C1 segment of cervical spinal cord (tissue), 14 donors: Measurements from ENCODE around the gene NTMT2.

Experiments
- DNase-seq, 14 donors: peaks; one replicate each; lab custom pipeline; 2025; lab: John Stamatoyannopoulos, UW

NTMT2 gene

DNA sequence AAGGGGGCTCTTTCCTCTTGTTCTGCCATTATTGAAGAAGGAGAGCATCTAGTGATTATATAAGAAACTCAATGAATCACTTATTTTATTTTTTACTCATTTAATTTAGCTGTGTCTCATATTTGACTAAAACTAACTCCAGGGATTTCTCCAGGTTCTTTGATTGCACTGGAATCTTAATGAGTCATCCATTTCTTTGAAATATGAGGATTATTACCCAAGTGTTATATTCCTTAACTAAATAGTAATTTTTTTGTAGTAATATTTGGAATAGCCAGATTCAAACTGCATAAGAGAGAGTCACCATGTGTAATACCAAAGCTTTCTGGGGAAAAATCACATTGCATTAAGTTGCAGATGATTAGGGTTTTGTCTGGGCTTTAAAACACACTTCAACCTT, 59.5 kb downstream of the NTMT2 start:
- DNase-seq = no peak

DNA sequence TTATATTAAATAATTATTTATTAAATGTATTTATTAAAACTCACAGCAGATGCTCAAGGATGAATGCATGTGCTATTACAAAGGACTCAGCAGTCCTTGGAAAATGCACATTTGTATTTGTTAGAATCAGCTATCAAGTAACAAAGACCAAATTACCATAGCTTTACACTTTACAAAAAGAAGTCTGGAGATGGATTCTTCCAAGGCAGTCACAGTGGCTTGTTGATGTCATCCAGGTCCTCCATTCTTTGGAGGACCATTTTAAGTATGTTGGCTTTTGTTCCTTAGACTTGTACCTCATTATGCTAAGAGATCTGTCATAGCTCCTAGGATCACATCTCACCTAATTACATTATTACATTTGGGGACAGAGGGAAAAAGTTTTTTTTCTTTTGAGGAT, 63.4 kb downstream of the NTMT2 start:
- DNase-seq = no peak

DNA sequence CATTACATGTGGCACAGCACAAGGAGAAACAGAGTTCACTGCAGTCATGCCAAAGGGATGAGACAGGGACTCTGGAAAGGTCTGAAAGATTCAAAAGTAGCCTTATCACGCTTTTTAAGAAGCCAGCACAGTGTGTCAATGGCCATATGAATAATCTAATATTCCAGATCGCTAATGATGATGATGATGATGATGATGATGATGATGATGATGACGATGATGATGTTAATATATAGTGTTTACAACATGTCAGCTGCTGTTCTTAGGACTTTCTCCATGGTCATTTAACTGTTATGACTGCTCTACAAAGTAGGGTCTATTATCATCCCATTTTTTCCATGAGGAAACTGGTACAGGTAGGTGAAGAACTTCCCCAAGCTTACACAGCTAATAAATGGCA, 64.4 kb downstream of the NTMT2 start:
- DNase-seq = no peak

DNA sequence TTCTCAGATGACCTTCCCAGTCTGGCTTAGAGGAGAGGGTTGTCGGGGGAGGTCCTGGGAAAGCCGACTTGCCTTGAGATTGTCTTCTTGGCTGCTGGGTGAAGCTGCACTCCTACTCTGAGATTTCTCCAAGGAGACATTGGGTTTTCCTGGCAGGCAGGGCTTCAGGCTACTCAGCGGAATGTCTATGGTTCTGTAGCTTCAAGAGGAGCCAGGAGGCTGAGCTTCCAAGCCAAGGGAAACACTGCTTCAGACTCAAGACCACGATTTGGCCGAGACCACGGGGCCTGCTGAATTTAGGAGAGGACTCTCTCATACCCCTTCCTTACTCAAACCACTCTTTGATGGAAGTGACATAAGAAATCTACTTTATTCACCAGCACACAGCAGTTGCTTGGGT, 67.8 kb downstream of the NTMT2 start:
- DNase-seq = no peak

DNA sequence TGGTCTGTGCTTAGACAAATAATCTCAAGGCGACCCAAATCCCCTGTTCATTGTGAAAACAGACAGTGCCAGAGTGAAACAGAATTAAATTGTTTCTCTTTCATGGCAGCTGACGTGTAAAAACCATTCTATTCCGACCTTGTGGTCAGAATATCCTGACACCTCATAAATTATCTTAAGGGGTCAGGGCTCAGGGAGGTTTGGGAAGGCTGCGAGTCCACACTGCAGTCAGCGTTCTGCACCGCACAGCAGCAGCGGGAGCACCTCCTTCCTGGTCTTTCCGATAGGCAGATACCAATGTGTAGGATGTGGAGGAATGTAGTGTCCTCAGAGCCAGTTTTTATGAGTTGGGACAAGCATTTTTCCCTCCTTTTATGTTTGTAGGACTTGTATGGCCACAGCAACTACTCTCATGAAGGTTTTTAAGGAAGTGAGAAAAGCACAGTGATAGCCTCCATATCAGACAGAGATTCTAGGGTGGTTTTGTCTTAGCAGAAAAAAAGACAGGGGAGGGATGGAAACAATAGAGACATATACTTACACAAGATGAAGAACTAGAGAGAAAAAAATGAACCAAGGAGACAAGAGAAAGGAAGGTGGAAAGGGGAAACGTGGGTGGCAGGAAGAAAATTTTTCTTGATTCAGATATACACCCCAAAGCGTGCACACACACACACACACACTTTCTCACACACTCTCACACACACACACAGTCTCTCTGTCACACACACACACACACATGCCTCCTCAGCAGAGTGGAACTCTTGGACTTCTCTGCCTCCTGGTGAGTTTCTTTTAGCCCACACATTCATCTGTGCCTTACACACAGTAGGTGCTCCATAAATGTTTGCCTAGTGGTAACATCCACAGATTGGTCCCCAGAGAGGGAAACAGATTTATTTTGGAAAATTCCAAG, 68.6 kb downstream of the NTMT2 start:
- no peak for DNase-seq

DNA sequence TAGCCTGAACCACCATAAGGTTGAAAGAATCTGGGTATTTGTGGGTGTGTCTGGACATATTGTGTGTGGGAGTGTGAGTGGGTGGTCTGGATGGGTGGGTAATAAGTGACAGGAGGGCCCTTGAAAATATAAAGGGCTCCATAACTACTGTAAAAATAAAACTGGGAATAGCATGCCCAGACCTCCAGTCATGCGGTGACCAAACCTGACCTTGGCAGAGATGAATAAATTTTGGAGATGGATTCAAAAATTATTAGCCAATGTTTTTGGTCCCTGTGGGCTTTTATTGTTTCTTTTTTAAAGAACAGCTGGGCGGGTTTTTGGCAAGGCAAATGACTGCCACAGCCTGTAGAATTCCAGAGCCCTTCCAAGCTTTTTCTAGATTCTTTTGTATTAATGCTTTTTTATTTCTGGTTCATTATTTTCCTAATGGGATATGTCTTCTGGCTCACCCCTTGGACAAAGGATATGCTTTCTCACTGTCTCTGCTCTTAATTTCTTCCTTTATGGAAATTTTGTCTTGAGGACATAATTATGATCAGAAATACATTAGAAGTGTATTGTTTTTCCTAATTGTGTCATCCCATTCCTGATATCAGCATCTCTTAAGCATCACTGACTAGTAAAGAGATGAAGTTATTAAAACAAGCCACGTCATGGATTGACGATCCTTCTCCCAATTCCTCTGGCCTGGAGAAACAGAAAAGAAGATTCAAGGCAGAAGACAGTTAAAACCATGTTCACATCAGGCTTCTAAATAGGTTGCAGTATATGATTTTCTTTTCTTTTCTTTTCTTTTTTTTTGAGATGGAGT, 69.5 kb downstream of the NTMT2 start:
- DNase-seq = no peak

DNA sequence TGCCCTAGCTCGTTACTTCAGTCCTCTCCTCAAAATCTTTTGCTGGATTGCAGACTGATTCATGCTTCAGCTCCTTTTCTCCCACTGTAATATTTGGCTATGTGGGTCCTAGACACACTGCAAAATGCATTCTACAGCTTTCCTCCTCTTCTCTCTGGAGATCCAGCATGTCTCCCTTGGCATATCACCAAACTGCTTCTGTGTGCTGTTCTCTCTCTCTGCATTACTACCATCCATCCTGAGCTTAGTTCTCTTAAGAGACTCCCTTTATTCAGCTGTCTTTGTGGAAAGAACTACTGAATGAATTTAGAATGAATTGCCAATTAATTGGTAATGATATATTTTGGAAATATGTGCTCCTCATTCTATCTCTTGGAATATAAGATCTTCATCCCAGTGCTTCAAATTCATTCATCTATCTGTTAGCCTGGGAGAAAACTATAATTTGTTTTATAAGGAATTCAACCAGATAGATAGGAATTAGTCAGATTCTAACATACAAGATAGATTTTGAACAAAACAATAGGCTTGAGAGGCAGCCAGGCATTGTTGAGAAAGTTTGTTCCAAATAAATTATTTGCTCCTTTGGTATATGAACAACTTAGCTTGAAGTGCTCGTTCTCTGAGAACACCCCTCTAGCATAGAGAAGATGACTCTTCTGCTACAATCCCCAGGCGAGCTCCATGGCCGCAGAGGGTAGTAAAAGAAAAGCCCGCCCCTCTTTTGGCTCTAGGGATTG, 71.9 kb downstream of the NTMT2 start:
- no peak for DNase-seq

DNA sequence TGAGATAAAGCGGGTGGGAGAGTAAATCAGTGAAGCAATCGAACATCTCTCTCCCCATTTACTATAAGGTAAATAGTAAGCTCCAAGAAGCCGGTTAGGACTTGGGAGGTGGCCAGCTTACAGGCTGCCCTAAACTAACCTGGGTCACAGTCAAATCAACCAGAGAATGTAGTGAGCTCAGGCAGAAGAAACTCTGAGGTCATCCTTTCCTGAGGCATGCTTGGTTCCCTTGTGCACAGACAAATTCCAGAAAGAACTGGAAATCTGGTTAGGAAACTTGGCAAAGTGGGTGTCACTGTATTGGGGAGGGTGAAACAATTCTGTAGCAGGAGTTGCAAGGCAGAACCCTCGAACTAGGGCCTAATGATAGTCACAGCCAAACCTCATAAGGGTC, 72.5 kb downstream of the NTMT2 start:
- no peak for DNase-seq
